ENCODE measurements around the gene IL19.

The IL19 gene

GRCh38 chr1:206803221-206803730 is 32.7 kb downstream of the IL19 start:
- Histone ChIP-seq H3K27ac (ENCODE audit: low read depth, low read length) (no peak overlapping the region), H3K9me3 (ENCODE audit: insufficient read depth, low read length) (no peaks in the 10 kb centered on the region), H3F3A (ENCODE audit: insufficient read depth) (no peaks in the 10 kb centered on the region), H3K79me2 (ENCODE audit: insufficient read depth, low read length) (no peaks in the 10 kb centered on the region), H3K27me3 (ENCODE audit: low read length) (no peaks in the 10 kb centered on the region), H3K9ac (ENCODE audit: low read length) (no peak overlapping the region), H3K4me2 (ENCODE audit: low read depth, low read length, poor library complexity, severe bottlenecking) (no peak overlapping the region), H3K9me2 (replicated peaks; ENCODE audit: insufficient read depth, low read length) (no peaks in the 10 kb centered on the region), H3K36me3 (ENCODE audit: low read length) (no peaks in the 10 kb centered on the region), H2AFZ (ENCODE audit: low read depth, low read length, severe bottlenecking) (no peak overlapping the region), H4K20me1 (ENCODE audit: low read depth, low read length) (no peaks in the 10 kb centered on the region), H3K4me3 (ENCODE audit: insufficient read depth, low read length, poor library complexity, severe bottlenecking) (no peak overlapping the region)
- no peak for TF ChIP-seq EZH2phosphoT487 (conservative IDR thresholded peaks at IDR 0.05; ENCODE audit: low read length)
- TF ChIP-seq, protein P1, sequence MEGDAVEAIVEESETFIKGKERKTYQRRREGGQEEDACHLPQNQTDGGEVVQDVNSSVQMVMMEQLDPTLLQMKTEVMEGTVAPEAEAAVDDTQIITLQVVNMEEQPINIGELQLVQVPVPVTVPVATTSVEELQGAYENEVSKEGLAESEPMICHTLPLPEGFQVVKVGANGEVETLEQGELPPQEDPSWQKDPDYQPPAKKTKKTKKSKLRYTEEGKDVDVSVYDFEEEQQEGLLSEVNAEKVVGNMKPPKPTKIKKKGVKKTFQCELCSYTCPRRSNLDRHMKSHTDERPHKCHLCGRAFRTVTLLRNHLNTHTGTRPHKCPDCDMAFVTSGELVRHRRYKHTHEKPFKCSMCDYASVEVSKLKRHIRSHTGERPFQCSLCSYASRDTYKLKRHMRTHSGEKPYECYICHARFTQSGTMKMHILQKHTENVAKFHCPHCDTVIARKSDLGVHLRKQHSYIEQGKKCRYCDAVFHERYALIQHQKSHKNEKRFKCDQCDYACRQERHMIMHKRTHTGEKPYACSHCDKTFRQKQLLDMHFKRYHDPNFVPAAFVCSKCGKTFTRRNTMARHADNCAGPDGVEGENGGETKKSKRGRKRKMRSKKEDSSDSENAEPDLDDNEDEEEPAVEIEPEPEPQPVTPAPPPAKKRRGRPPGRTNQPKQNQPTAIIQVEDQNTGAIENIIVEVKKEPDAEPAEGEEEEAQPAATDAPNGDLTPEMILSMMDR (IDR thresholded peaks at IDR 0.05; ENCODE audit: insufficient read depth, low read length, poor library complexity, severe bottlenecking), result no peak

GRCh38 chr1:206804156-206804737 is 33.7 kb downstream of the IL19 start:
- Histone ChIP-seq H3K4me3 (ENCODE audit: insufficient read depth, low read length, poor library complexity, severe bottlenecking) (no peak overlapping the region), H3K9ac (ENCODE audit: low read length) (no peak overlapping the region), H4K20me1 (ENCODE audit: low read depth, low read length) (no peaks in the 10 kb centered on the region), H3K79me2 (ENCODE audit: insufficient read depth, low read length) (no peaks in the 10 kb centered on the region), H3K4me2 (ENCODE audit: low read depth, low read length, poor library complexity, severe bottlenecking) (no peak overlapping the region), H3K9me3 (ENCODE audit: insufficient read depth, low read length) (no peaks in the 10 kb centered on the region), H3K9me2 (replicated peaks; ENCODE audit: insufficient read depth, low read length) (no peaks in the 10 kb centered on the region), H2AFZ (ENCODE audit: low read depth, low read length, severe bottlenecking) (no peak overlapping the region), H3K27ac (ENCODE audit: low read depth, low read length) (no peak overlapping the region), H3K27me3 (ENCODE audit: low read length) (no peaks in the 10 kb centered on the region), H3F3A (ENCODE audit: insufficient read depth) (no peaks in the 10 kb centered on the region), H3K36me3 (ENCODE audit: low read length) (no peaks in the 10 kb centered on the region)
- TF ChIP-seq, protein P1 (IDR thresholded peaks at IDR 0.05; ENCODE audit: insufficient read depth, low read length, poor library complexity, severe bottlenecking), result no peak
- TF ChIP-seq EZH2phosphoT487 (conservative IDR thresholded peaks at IDR 0.05; ENCODE audit: low read length), result no peak

GRCh38 chr1:206805357-206805756 is 34.8 kb downstream of the IL19 start:
- no peaks in the 10 kb centered on the region for H3K36me3 ChIP-seq (ENCODE audit: low read length)
- no peaks in the 10 kb centered on the region for H3K9me2 ChIP-seq (replicated peaks; ENCODE audit: insufficient read depth, low read length)
- no peak overlapping the region for H3K27ac ChIP-seq (ENCODE audit: low read depth, low read length)
- no peaks in the 10 kb centered on the region for H3K9me3 ChIP-seq (ENCODE audit: insufficient read depth, low read length)
- H3K79me2 ChIP-seq (ENCODE audit: insufficient read depth, low read length), result no peaks in the 10 kb centered on the region
- no peak overlapping the region for H2AFZ ChIP-seq (ENCODE audit: low read depth, low read length, severe bottlenecking)
- no peak overlapping the region for H3K9ac ChIP-seq (ENCODE audit: low read length)
- no peaks in the 10 kb centered on the region for H4K20me1 ChIP-seq (ENCODE audit: low read depth, low read length)
- no peaks in the 10 kb centered on the region for H3F3A ChIP-seq (ENCODE audit: insufficient read depth)
- no peak overlapping the region for H3K4me3 ChIP-seq (ENCODE audit: insufficient read depth, low read length, poor library complexity, severe bottlenecking)
- TF ChIP-seq, protein P1 (IDR thresholded peaks at IDR 0.05; ENCODE audit: insufficient read depth, low read length, poor library complexity, severe bottlenecking), result no peak
- TF ChIP-seq EZH2phosphoT487 (conservative IDR thresholded peaks at IDR 0.05; ENCODE audit: low read length), result no peak
- H3K4me2 ChIP-seq (ENCODE audit: low read depth, low read length, poor library complexity, severe bottlenecking), result no peak overlapping the region
- no peaks in the 10 kb centered on the region for H3K27me3 ChIP-seq (ENCODE audit: low read length)
